8988T (cell line): ENCODE data around the gene NDUFS4.
"Not testable (repeated sequence)": the region's sequence is repeated elsewhere in the genome, so short reads cannot be mapped to it uniquely, and the experiment has no call there.

Experiments used
- DNase-seq: peaks from one replicate; pipeline ENCODE4 v3.0.0; 2011

NDUFS4 gene

GRCh38 chr5:53674121-53674520 is 113.7 kb downstream of the NDUFS4 start:
- DNase-seq = no peak

GRCh38 chr5:53677632-53678031 is 117.2 kb downstream of the NDUFS4 start:
- no peak for DNase-seq

- no peak for DNase-seq
These were observed 118.7 kb downstream of the NDUFS4 start for GRCh38 chr5:53678981-53679660.

GRCh38 chr5:53681079-53681478 is 120.6 kb downstream of the NDUFS4 start:
- no peak for DNase-seq

GRCh38 chr5:53691014-53691413 is 130.6 kb downstream of the NDUFS4 start:
- no peak for DNase-seq

GRCh38 chr5:53694520-53695022 is 134.1 kb downstream of the NDUFS4 start:
- DNase-seq = no peak

- not testable (repeated sequence) for DNase-seq
These were observed 150.0 kb downstream of the NDUFS4 start for GRCh38 chr5:53710405-53710804.

- DNase-seq = no peak
These were observed 151.9 kb downstream of the NDUFS4 start for GRCh38 chr5:53712327-53712726.

GRCh38 chr5:53713978-53714666 is 153.7 kb downstream of the NDUFS4 start:
- no peak for DNase-seq

- no peak for DNase-seq
These were observed 154.2 kb downstream of the NDUFS4 start for GRCh38 chr5:53714667-53715010.

GRCh38 chr5:53726121-53726520 is 165.7 kb downstream of the NDUFS4 start:
- no peak for DNase-seq

GRCh38 chr5:53730943-53731342 is 170.5 kb downstream of the NDUFS4 start:
- DNase-seq = no peak
